GM12891 (cell line): ENCODE results near the gene ACKR2.

Source experiments
- PAX5 ChIP-seq: IDR thresholded peaks from 2 replicates; pipeline ENCODE4 v1.6.1; 2011; ENCODE audit warnings: low read length, moderate library complexity, mild to moderate bottlenecking; ENCODE audit not compliant: insufficient read depth, severe bottlenecking
- POLR2A ChIP-seq: IDR thresholded peaks from 2 replicates; pipeline ENCODE4 v1.6.1; 2011; ENCODE audit warnings: low read depth, low read length, control low read depth
- POLR2AphosphoS5 ChIP-seq: IDR thresholded peaks from 2 replicates; pipeline ENCODE4 v1.6.1; 2011; ENCODE audit warnings: low read depth, low read length, control low read depth
- POU2F2 ChIP-seq: IDR thresholded peaks from 2 replicates; pipeline ENCODE4 v1.6.1; 2011; ENCODE audit warnings: low read depth, mild to moderate bottlenecking, control low read depth, low read length, moderate library complexity
- TAF1 ChIP-seq: IDR thresholded peaks from 2 replicates; pipeline ENCODE4 v1.6.1; 2011; ENCODE audit warnings: low read depth, low read length, control low read depth

DNA sequence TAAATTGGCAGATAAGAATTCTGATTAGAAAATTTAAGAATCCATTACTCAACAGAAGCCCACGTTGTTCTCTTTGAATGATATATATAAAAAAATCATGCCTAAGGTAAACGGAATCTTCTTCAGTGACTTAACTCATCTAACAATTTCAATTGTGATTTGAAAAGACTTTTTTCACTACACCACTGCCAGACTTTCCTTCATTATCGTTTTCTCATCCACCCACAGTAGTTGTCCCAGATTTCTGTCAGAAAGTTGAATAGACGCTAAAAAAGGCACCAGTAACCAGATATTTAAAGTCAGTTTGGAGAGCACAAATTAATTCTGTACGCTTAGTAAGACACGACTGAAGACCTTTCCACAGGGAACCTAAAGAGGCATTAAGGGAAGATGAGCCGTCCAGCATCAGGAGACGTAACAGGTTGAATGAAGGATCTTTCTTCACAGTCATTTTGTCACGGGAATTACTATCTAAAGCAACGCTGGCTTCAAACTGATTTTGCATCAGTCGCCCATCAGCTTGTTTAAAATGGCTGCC lies 6.3 kb upstream of the ACKR2 start:
- TF ChIP-seq POLR2A: no peak
- no peak for TF ChIP-seq POLR2AphosphoS5
- no peak for TF ChIP-seq TAF1
- TF ChIP-seq PAX5: no peak
- TF ChIP-seq POU2F2: no peak
